Neural progenitor cell (in vitro differentiated cells): Measurements from ENCODE around the gene SNN.

Source experiments
- CTCF ChIP-seq: fragments of 200-600 bp; sonication (generic); IDR thresholded peaks from 2 replicates; pipeline ENCODE4 v1.5.1; 2017; ENCODE audit warnings: antibody characterized with exemption, mild to moderate bottlenecking
- EZH2phosphoT487 ChIP-seq: fragments of 200-600 bp; sonication (generic); IDR thresholded peaks from 2 replicates; pipeline ENCODE4 v1.6.1; 2017; ENCODE audit warnings: antibody characterized with exemption

GRCh38 chr16:11707679-11708197 is 39.5 kb downstream of the SNN start:
- TF ChIP-seq CTCF (no peak), EZH2phosphoT487 (no peak)
